ENCODE measurements around the gene YWHAQ. TPM values are rescaled to one million over a fixed set of nuclear protein-coding genes. Genes with fewer than 3 reads are reported as not detected.

The YWHAQ gene
- total RNA-seq, 4 donors from 2014 or later: 223 to 239 (median 230) TPM

DNA sequence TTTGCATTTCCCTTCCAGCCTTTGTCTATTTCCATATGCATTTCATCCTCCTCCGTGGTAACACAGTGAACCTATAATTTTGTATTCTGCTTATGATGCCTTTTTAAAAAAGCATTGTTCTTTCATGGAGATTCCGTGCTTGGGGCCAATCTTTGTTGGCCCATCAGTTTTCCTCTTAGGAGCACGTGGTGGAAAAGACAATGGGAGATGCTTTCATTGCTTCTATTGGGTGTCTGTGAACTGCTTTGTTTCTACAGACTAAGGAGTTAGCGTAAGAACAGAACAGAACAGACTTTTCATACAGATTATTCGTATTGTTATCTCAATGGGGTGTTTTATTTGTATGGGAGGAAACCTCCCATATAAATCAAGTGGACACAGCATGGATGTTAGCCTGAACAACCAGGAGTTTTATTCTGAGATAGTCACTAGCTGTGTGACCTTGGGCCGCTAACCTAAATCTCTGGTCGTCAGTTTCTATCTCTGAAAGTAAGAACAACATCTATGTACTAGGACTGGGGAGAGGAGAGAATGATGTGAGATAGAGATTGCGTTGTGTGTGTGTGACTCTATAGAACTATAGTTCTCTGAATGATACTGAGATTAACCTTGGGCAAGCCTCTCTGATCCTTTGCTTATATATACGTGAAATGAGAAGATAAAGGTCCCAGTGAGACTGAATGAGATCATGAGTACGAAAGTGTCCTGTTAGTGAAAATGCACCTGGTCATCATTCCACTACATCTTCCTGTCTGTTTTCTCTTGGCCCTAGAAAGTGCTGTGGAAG, 22.9 kb upstream of the YWHAQ start:
- intact Hi-C loops (cut with DNase I): no loop called here
- Histone ChIP-seq H3K4me1 (no peaks in the 10 kb centered on the region), H3K27ac (replicated peaks in 1 of 4) (no peak overlapping the region), H3K4me3 (no peak overlapping the region), H3K36me3 (no peaks in the 10 kb centered on the region), H3K9me3 (no peaks in the 10 kb centered on the region), H3K27me3 (peaks cover 0 to 4% (median 0%) of the 10 kb centered on the region in 4 donors)
- DNase-seq (ENCODE audit: extremely low spot score): no peak
- TF ChIP-seq POLR2A (IDR thresholded peaks at IDR 0.05; ENCODE audit: low read depth) (no peak), EP300 (IDR thresholded peaks at IDR 0.05) (no peak), POLR2AphosphoS5 (IDR thresholded peaks at IDR 0.05) (no peak), CTCF (IDR thresholded peaks at IDR 0.05) (no peak)
- 82% methylated on average over 10 of the region's 10 CpGs for WGBS

DNA sequence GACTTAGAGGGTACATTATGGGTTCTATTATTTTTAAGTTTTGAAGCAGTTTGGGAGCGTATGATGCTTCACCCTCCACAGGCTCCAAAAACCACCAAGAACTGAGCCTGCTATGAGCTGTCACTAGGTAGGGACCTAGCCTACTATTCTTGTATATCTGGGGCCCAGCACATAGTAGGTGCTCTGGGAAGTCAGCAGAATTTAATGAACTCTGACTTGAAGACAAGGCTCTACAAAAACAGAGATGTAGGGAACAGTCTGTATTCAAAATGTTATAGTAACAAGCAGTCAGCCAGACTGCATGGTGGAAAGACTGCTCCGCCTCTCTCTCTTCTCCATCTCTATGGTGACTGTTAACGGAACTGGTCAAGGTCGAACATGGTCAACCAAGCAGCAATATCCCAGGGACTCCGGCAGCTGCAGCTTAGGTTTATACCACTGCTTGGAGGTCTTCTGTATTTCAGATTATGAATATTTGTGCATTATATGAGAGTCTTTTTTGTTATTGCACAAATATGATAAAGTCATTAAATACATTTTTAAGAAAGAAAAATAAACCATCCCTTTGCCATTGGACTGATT, 22.2 kb upstream of the YWHAQ start:
- H3K36me3 ChIP-seq: no peaks in the 10 kb centered on the region
- H3K4me1 ChIP-seq: no peaks in the 10 kb centered on the region
- H3K4me3 ChIP-seq: no peak overlapping the region
- 89% methylated on average over 3 of the region's 5 CpGs for WGBS
- DNase-seq (ENCODE audit: extremely low spot score): no peak
- H3K27ac ChIP-seq (replicated peaks in 1 of 4): no peak overlapping the region
- TF ChIP-seq EP300 (IDR thresholded peaks at IDR 0.05) (no peak), POLR2AphosphoS5 (IDR thresholded peaks at IDR 0.05) (no peak), POLR2A (IDR thresholded peaks at IDR 0.05; ENCODE audit: low read depth) (no peak), CTCF (IDR thresholded peaks at IDR 0.05) (no peak)
- intact Hi-C loops (cut with DNase I): no loop called here
- peaks cover 0 to 4% (median 0%) of the 10 kb centered on the region in 4 donors for H3K27me3 ChIP-seq
- no peaks in the 10 kb centered on the region for H3K9me3 ChIP-seq

GRCh38 chr2:9652267-9652666, 21.5 kb upstream of the YWHAQ start:
- intact Hi-C loops (cut with DNase I): no loop called here
- Histone ChIP-seq H3K27ac (replicated peaks in 1 of 4) (no peak overlapping the region), H3K4me3 (no peak overlapping the region), H3K4me1 (no peaks in the 10 kb centered on the region), H3K27me3 (peaks cover 0 to 4% (median 0%) of the 10 kb centered on the region in 4 donors), H3K36me3 (no peaks in the 10 kb centered on the region), H3K9me3 (no peaks in the 10 kb centered on the region)
- 95% methylated on average over 1 of the region's 1 CpG for WGBS
- DNase-seq (ENCODE audit: extremely low spot score): no peak
- TF ChIP-seq CTCF (IDR thresholded peaks at IDR 0.05) (no peak), POLR2AphosphoS5 (IDR thresholded peaks at IDR 0.05) (no peak), POLR2A (IDR thresholded peaks at IDR 0.05; ENCODE audit: low read depth) (no peak), EP300 (IDR thresholded peaks at IDR 0.05) (no peak)

- intact Hi-C loops (cut with DNase I): no loop called here
- H3K27me3 ChIP-seq: peaks cover 0 to 4% (median 0%) of the 10 kb centered on the region in 4 donors
- no peaks in the 10 kb centered on the region for H3K36me3 ChIP-seq
- no peak for TF ChIP-seq POLR2AphosphoS5 (IDR thresholded peaks at IDR 0.05)
- DNase-seq (ENCODE audit: extremely low spot score): no peak
- H3K4me1 ChIP-seq: no peaks in the 10 kb centered on the region
- H3K9me3 ChIP-seq: no peaks in the 10 kb centered on the region
- no peak overlapping the region for H3K4me3 ChIP-seq
- 76% methylated on average over 4 of the region's 4 CpGs for WGBS
- H3K27ac ChIP-seq (replicated peaks in 1 of 4): no peak overlapping the region
Observed at GRCh38 chr2:9650119-9650821, 19.5 kb upstream of the YWHAQ start.

DNA sequence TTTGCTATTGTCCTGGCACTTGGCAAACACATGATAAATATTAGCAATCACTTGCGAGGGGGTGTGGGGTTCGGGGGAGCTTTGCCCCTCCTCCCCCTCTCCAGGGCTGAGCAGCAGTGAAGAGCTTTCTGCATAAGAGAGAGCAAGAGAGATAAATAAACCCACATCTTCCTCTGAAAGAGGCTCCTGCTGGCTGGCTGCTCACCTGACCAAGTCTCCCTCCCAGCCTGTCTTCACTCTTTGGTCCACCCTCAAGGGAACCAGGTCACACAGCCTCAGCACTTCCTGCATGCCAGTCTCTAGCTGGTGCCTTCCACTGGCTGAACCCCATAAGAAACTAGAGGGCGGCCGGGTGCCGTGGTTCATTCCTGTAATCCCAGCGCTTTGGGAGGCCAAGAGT, 18.5 kb upstream of the YWHAQ start:
- no peak for TF ChIP-seq EP300 (IDR thresholded peaks at IDR 0.05)
- TF ChIP-seq POLR2AphosphoS5 (IDR thresholded peaks at IDR 0.05): no peak
- no peaks in the 10 kb centered on the region for H3K9me3 ChIP-seq
- H3K36me3 ChIP-seq: no peaks in the 10 kb centered on the region
- no peak overlapping the region for H3K4me3 ChIP-seq
- no peak for DNase-seq (ENCODE audit: extremely low spot score)
- H3K27me3 ChIP-seq: peaks cover 0 to 4% (median 0%) of the 10 kb centered on the region in 4 donors
- 79% methylated on average over 6 of the region's 6 CpGs for WGBS
- H3K4me1 ChIP-seq: no peaks in the 10 kb centered on the region
- intact Hi-C loops (cut with DNase I): no loop called here
- no peak overlapping the region for H3K27ac ChIP-seq (replicated peaks in 1 of 4)
